ENCODE results near the gene REM2.
"Not testable (repeated sequence)": the region's sequence is repeated elsewhere in the genome, so short reads cannot be mapped to it uniquely, and the experiment has no call there.

DNA sequence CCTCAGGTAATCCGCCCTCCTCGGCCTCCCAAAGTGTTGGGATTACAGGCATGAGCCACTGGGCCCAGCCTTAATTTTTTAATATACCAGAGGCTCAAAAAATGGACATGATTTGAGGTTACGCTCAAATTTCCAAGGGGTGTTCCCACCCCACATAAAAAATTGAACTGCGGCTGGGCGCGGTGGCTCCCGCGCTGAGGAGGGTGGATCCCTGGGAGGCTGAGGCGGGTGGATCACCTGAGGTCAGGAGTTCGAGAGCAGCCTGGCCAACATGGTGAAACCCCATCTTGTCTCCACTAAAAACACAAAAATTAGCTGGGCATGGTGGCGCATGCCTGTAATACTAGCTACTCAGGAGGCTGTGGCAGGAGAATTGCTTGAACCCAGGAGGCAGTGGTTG lies 28.7 kb upstream of the REM2 start:
- TF ChIP-seq CTCF (conservative IDR thresholded peaks at IDR 0.05); EZH2 (IDR thresholded peaks at IDR 0.05; ENCODE audit: low read depth): not testable (repeated sequence)

All from PC-9 (cell line).